GM13976 (cell line): Measurements from ENCODE around the gene JPH3.

Experiments used
- DNase-seq: peaks from one replicate; pipeline ENCODE4 v3.0.0; 2012; ENCODE audit warnings: low spot score
- CTCF ChIP-seq: IDR thresholded peaks from 2 replicates; pipeline ENCODE4 v1.5.1; 2012; ENCODE audit warnings: borderline replicate concordance, mild to moderate bottlenecking; ENCODE audit not compliant: insufficient read depth; ENCODE audit errors: extremely low read depth, missing control alignments, control extremely low read depth
- in situ Hi-C: fragments of 300-500 bp; cut with MboI; formaldehyde crosslinking; loops from one replicate; pipeline ENCODE4 v1.12.0; 2022; ENCODE audit warnings: low sequenced_read_pairs, mixed read lengths, inconsistent platforms; ENCODE audit not compliant: unreplicated experiment

The JPH3 gene

GRCh38 chr16:87586201-87586782 is 16.0 kb upstream of the JPH3 start:
- in situ Hi-C loops = no loop called here
- TF ChIP-seq CTCF = no peak
- DNase-seq = no peak

GRCh38 chr16:87587636-87588035 is 14.7 kb upstream of the JPH3 start:
- in situ Hi-C loops = no loop called here
- TF ChIP-seq CTCF = no peak
- DNase-seq = no peak

GRCh38 chr16:87592018-87592712 is 10.1 kb upstream of the JPH3 start:
- no peak for TF ChIP-seq CTCF
- DNase-seq = no peak
- in situ Hi-C loops = no loop called here

GRCh38 chr16:87593710-87594258 is 8.5 kb upstream of the JPH3 start:
- no peak for TF ChIP-seq CTCF
- in situ Hi-C loops = no loop called here
- no peak for DNase-seq

- TF ChIP-seq CTCF = no peak
- in situ Hi-C loops = no loop called here
- DNase-seq = no peak
Measured at GRCh38 chr16:87595712-87596111, 6.6 kb upstream of the JPH3 start.

GRCh38 chr16:87597324-87597830 is 4.9 kb upstream of the JPH3 start:
- DNase-seq = no peak
- TF ChIP-seq CTCF = no peak
- in situ Hi-C loops = no loop called here
